OCI-LY7 (cell line): ENCODE measurements around the gene ERP44. TPM values are rescaled to one million over a fixed set of nuclear protein-coding genes. Genes with fewer than 3 reads are reported as not detected.

Experiments
- BruUV-seq: library from RNA; stranded (reverse); fragments of 400-500 nt; replicated peaks from 2 replicates; lab custom pipeline; 2021; lab: Mats Ljungman, UMichigan
- CTCF ChIA-PET: fragments of 300-600 bp; sonication (Branson Sonifier 250); formaldehyde crosslinking; loops from one replicate; lab custom pipeline; 2022; ENCODE audit warnings: antibody characterized with exemption; ENCODE audit not compliant: unreplicated experiment; lab: Charles Lee
- POLR2A ChIA-PET: fragments of 300-600 bp; sonication (Branson Sonifier 250); formaldehyde crosslinking; loops from one replicate; lab custom pipeline; 2022; ENCODE audit warnings: antibody characterized with exemption; lab: Charles Lee
- DNase-seq: peaks from one replicate; pipeline ENCODE4 v3.0.0-alpha.2; 2015; ENCODE audit warnings: low spot score
- H2AFZ ChIP-seq: fragments of 200-600 bp; sonication (generic), shearing (Covaris generic); 2 replicates; pipeline ENCODE4 v1.6.1; 2014; ENCODE audit warnings: mild to moderate bottlenecking, antibody characterized with exemption, low read length, moderate library complexity
- H3K27ac ChIP-seq: fragments of 200-600 bp; sonication (generic); 2 replicates; pipeline ENCODE4 v1.5.1; 2014; ENCODE audit warnings: mixed run types, low read depth, mild to moderate bottlenecking, moderate library complexity, low read length, inconsistent platforms; ENCODE audit not compliant: poor library complexity, severe bottlenecking
- H3K36me3 ChIP-seq: fragments of 200-600 bp; sonication (generic); 2 replicates; pipeline ENCODE4 v1.6.1; 2014; ENCODE audit warnings: mild to moderate bottlenecking, antibody characterized with exemption, low read length, moderate library complexity, mixed read lengths; ENCODE audit not compliant: insufficient read depth
- H3K4me1 ChIP-seq: fragments of 200-600 bp; sonication (generic); 2 replicates; pipeline ENCODE4 v1.5.1; 2014; ENCODE audit warnings: mild to moderate bottlenecking, low read length; ENCODE audit not compliant: insufficient read depth, poor library complexity, severe bottlenecking
- H3K4me2 ChIP-seq: fragments of 200-600 bp; sonication (generic); 2 replicates; pipeline ENCODE4 v1.6.1; 2014; ENCODE audit warnings: mild to moderate bottlenecking, low read length
- H3K4me3 ChIP-seq: fragments of 200-600 bp; sonication (generic); 2 replicates; pipeline ENCODE4 v1.5.1; 2014; ENCODE audit warnings: mild to moderate bottlenecking, low read depth, low read length; ENCODE audit not compliant: poor library complexity, severe bottlenecking
- H3K79me2 ChIP-seq: fragments of 200-600 bp; sonication (generic); 2 replicates; pipeline ENCODE4 v1.6.1; 2016; ENCODE audit warnings: low read depth, mild to moderate bottlenecking, low read length, moderate library complexity, mixed read lengths; ENCODE audit not compliant: insufficient read depth
- H3K9me2 ChIP-seq: fragments of 200-600 bp; sonication (generic); 2 replicates; pipeline ENCODE4 v1.6.1; 2016; ENCODE audit warnings: mild to moderate bottlenecking, low read length, mixed read lengths; ENCODE audit not compliant: insufficient read depth
- H3K9me3 ChIP-seq: fragments of 200-600 bp; sonication (generic); 2 replicates; pipeline ENCODE4 v1.6.1; 2014; ENCODE audit warnings: mild to moderate bottlenecking, mixed run types, low read length, mixed read lengths
- H4K20me1 ChIP-seq: fragments of 200-600 bp; sonication (generic); 2 replicates; pipeline ENCODE4 v1.6.1; 2014; ENCODE audit warnings: mild to moderate bottlenecking, antibody characterized with exemption, low read length, moderate library complexity, mixed read lengths; ENCODE audit not compliant: insufficient read depth
- EZH2phosphoT487 ChIP-seq: fragments of 200-600 bp; sonication (generic); IDR thresholded peaks from 2 replicates; pipeline ENCODE4 v1.6.1; 2018; ENCODE audit warnings: low read depth, borderline replicate concordance, mild to moderate bottlenecking, mixed run types, antibody characterized with exemption, low read length, moderate library complexity, mixed read lengths
- intact Hi-C: fragments of 100-400 bp; cut with micrococcal nuclease; formaldehyde crosslinking; loops from one replicate; pipeline ENCODE4 v1.10.0; 2022; ENCODE audit not compliant: unreplicated experiment
- total RNA-seq, 2 experiments: library from RNA; depleted of rRNA in 1 of 2; stranded (reverse); fragments of >200 nt in 1 of 2; shearing (Covaris generic) in 1 of 2; gene quantifications; 2 replicates each; pipeline ENCODE4 v1.2.3, GENCODE V29; 2014 to 2022
- TF ChIP-seq, protein P1 (sequence below): fragments of 200-600 bp; sonication (generic); conservative IDR thresholded peaks from 2 replicates; pipeline ENCODE4 v1.5.1; 2014; ENCODE audit warnings: mild to moderate bottlenecking, antibody characterized with exemption, low read length, moderate library complexity, mixed read lengths

ERP44 gene
- total RNA-seq, 2 experiments from 2014 or later = 19.3 to 28.1 TPM

DNA sequence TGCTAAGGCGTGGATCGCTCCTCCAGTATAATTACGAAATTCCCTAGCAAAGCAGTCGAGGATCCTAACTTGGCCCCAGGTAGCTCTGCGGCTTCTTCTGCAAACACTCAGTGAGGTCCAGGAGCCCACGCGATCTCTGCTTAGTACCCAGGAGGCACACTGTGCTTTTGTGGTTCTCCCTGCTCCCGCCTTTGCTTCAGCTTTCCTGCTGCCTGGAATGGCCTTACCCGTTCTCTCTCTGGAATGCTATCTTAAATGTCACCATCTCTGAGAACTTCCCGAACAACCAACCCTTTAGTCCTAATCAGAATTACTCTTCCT lies 882 bp upstream of the ERP44 start:
- ChIA-PET CTCF (no interaction called here), POLR2A (interaction anchor here (1.4 to 1.6 kb wide), 2 partner anchors 9 to 61 kb away, joined by 3 to 7 read pairs; no protein-coding TSS in a partner anchor)
- no TSS peak for BruUV-seq
- H3K27ac ChIP-seq = peak overlapping the region; percentile 55
- H3K36me3 ChIP-seq = peaks cover 18% of the 10 kb centered on the region
- H3K4me3 ChIP-seq = peak overlapping the region; percentile 97
- H3K9me2 ChIP-seq = no peaks in the 10 kb centered on the region
- TF ChIP-seq, protein P1, sequence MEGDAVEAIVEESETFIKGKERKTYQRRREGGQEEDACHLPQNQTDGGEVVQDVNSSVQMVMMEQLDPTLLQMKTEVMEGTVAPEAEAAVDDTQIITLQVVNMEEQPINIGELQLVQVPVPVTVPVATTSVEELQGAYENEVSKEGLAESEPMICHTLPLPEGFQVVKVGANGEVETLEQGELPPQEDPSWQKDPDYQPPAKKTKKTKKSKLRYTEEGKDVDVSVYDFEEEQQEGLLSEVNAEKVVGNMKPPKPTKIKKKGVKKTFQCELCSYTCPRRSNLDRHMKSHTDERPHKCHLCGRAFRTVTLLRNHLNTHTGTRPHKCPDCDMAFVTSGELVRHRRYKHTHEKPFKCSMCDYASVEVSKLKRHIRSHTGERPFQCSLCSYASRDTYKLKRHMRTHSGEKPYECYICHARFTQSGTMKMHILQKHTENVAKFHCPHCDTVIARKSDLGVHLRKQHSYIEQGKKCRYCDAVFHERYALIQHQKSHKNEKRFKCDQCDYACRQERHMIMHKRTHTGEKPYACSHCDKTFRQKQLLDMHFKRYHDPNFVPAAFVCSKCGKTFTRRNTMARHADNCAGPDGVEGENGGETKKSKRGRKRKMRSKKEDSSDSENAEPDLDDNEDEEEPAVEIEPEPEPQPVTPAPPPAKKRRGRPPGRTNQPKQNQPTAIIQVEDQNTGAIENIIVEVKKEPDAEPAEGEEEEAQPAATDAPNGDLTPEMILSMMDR = no peak
- no peak for TF ChIP-seq EZH2phosphoT487
- peaks cover 9% of the 10 kb centered on the region for H4K20me1 ChIP-seq
- H2AFZ ChIP-seq = peak overlapping the region; percentile 54; the same call in 1 of the 2 replicates
- H3K4me2 ChIP-seq = peak overlapping the region; percentile 83
- peaks cover 59% of the 10 kb centered on the region for H3K79me2 ChIP-seq
- H3K4me1 ChIP-seq = peaks cover 28% of the 10 kb centered on the region
- DNase-seq = no peak
- intact Hi-C loops = loop anchor here (5.0 to 10.0 kb wide), 3 partner anchors 42 to 985 kb away; no protein-coding TSS in a partner anchor
- H3K9me3 ChIP-seq = no peaks in the 10 kb centered on the region

DNA sequence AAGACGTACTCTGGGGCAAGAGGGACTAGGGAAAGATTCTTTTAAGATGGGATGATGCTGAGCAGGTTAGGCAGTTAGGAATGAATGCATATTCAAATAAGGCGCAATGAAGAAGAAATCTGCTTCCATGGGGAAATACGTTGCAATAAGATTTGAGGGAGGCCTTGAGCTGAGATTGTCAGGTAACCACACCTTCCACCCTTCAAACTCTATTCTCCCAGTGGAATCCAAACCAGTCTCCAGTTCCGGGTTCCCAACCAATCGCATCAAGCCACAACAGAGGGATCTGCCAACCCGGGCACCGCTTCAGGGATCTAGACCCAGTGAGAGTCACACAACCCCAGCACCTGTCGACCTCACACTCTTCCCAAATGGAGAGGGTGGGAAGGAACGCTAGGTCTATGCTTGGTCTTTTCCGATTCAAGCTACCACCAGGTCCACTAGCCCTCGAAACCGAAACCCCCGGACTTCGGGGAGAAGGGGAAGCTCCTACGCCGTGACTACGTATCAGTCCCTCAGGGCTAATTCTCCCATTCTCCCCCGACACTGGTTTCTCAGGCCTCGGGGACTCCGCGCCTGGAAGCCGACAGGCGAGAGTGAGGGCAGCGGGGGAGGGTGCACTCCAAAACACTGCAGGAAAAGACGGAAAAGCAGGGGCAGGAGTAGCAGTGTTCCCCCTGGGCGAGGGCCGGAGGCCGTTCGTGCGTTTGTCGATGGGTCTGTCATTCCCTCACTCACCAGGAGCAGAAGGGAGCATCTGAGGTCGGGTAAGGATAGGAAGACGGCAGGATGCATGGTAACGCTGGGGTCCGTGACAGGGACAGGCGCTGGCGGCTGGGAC lies 534 bp downstream of the ERP44 start:
- H4K20me1 ChIP-seq = peaks cover 9% of the 10 kb centered on the region
- TF ChIP-seq, protein P1 = no peak
- no peak for TF ChIP-seq EZH2phosphoT487
- peaks cover 42% of the 10 kb centered on the region for H3K4me1 ChIP-seq
- peaks cover 20% of the 10 kb centered on the region for H3K36me3 ChIP-seq
- peak overlapping the region; percentile 71 for H3K27ac ChIP-seq
- POLR2A ChIA-PET = interaction anchor here (0.7 to 7.7 kb wide), 6 partner anchors 8 to 59 kb away, joined by 3 to 108 read pairs (median 5); no protein-coding TSS in a partner anchor
- H3K79me2 ChIP-seq = peaks cover 74% of the 10 kb centered on the region
- no peaks in the 10 kb centered on the region for H3K9me2 ChIP-seq
- CTCF ChIA-PET = interaction anchor here (0.9 kb wide), 1 partner anchor 111 kb away, joined by 4 read pairs; no protein-coding TSS in a partner anchor
- peak overlapping the region; percentile 79 for H3K4me2 ChIP-seq
- peak overlapping the region; percentile 97 for H3K4me3 ChIP-seq
- BruUV-seq = no TSS peak
- intact Hi-C loops = loop anchor here (1.0 to 10.0 kb wide), 4 partner anchors 41 to 983 kb away; no protein-coding TSS in a partner anchor
- no peaks in the 10 kb centered on the region for H3K9me3 ChIP-seq
- no peak overlapping the region; the same call in 1 of the 2 replicates for H2AFZ ChIP-seq
- DNase-seq = peak; percentile 54
